ENCODE results near the gene PCDHGA12.
"Not testable (repeated sequence)": the region's sequence is repeated elsewhere in the genome, so short reads cannot be mapped to it uniquely, and the experiment has no call there.

The PCDHGA12 gene

GRCh38 chr5:141430332-141431113 is at the start of gene PCDHGA12:
Gene PCDHGA12 (plus strand): TSS chr5:141430507. CDS start chr5:141430760, 253 bp downstream.
- in situ Hi-C loops (cut with HindIII; ENCODE audit: low sequenced_read_pairs): no loop called here

DNA sequence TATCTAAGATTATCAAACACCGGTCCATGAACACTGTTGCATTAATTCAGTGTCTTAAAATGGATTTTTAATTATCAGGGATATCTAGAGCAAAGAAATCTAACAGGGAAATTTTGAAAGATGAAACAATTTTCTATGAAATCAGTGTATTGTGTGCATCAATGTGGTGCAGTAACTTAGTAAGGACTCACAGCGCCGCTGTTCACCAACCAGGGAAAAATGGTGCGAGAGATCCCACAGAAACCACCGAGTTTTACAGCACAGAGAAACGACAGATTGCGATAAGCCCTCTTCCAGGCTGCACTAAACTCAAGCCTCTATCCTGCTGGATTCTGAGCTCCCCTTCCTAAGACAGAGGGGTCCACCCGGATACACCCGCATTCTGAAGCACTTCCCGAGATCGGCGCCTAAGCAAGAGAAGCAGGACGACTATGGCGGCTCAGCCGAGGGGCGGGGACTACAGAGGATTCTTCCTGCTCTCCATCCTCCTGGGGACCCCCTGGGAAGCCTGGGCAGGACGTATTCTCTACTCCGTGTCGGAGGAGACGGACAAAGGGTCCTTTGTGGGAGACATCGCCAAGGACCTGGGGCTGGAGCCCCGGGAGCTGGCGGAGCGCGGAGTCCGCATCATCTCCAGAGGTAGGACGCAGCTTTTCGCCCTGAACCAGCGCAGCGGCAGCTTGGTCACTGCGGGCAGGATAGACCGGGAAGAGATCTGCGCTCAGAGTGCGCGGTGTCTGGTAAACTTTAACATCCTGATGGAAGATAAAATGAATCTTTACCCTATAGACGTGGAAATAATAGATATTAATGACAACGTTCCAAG is 47.6 kb upstream of the PCDHGA12 start, which contains the start of gene PCDHGA7:
PCDHGA7 (plus strand) TSS at position 274 of the 826 bp plus-strand sequence; CDS start at position 432, 158 bp downstream.
- in situ Hi-C loops (cut with HindIII; ENCODE audit: low sequenced_read_pairs): no loop called here

DNA sequence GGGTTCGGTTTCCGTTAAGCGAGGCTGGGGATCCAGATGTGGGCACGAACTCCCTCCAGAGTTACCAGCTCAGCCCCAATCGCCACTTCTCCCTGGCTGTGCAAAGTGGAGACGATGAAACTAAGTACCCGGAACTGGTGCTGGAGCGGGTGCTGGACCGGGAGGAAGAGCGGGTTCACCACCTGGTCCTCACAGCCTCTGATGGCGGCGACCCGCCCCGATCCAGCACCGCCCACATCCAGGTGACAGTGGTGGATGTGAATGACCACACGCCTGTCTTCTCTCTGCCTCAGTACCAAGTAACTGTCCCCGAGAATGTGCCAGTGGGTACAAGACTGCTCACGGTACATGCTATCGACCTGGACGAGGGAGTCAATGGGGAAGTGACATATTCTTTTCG is 47.0 kb upstream of the PCDHGA12 start:
- in situ Hi-C loops (cut with HindIII; ENCODE audit: low sequenced_read_pairs): no loop called here

- in situ Hi-C loops (cut with HindIII; ENCODE audit: low sequenced_read_pairs): no loop called here
Observed at GRCh38 chr5:141384471-141385267, 45.6 kb upstream of the PCDHGA12 start.

DNA sequence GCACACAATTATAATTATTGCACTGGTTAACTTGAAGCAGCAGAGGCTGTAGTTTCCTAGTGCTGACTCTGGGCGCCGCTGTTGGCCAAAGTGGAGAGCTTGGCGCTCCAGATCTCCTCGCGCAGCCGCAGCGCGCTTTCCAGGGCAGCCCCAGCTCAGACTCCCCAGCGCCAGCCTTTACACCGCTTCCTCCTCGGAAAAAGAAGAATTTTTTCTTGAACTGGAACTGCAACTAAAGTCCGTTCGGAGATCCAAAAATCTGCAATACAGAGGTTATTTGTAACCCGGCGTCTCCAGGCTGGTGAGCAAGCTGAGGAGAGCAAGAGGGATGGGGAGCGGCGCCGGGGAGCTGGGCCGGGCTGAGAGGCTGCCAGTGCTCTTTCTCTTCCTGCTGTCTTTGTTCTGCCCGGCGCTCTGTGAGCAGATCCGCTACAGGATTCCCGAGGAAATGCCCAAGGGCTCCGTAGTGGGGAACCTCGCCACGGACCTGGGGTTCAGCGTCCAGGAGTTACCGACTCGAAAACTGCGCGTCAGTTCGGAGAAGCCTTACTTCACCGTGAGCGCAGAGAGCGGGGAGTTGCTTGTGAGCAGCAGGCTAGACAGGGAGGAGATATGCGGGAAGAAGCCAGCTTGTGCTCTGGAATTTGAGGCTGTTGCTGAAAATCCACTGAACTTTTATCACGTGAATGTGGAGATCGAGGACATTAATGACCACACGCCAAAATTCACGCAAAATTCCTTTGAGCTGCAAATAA is 42.6 kb upstream of the PCDHGA12 start, which contains the start of gene PCDHGB4:
PCDHGB4 (plus strand) TSS at position 142 of the 755 bp plus-strand sequence; CDS start at position 329, 187 bp downstream.
- in situ Hi-C loops (cut with HindIII; ENCODE audit: low sequenced_read_pairs): not testable (repeated sequence)

GRCh38 chr5:141388661-141389060 is 41.6 kb upstream of the PCDHGA12 start:
- in situ Hi-C loops (cut with HindIII; ENCODE audit: low sequenced_read_pairs): no loop called here

DNA sequence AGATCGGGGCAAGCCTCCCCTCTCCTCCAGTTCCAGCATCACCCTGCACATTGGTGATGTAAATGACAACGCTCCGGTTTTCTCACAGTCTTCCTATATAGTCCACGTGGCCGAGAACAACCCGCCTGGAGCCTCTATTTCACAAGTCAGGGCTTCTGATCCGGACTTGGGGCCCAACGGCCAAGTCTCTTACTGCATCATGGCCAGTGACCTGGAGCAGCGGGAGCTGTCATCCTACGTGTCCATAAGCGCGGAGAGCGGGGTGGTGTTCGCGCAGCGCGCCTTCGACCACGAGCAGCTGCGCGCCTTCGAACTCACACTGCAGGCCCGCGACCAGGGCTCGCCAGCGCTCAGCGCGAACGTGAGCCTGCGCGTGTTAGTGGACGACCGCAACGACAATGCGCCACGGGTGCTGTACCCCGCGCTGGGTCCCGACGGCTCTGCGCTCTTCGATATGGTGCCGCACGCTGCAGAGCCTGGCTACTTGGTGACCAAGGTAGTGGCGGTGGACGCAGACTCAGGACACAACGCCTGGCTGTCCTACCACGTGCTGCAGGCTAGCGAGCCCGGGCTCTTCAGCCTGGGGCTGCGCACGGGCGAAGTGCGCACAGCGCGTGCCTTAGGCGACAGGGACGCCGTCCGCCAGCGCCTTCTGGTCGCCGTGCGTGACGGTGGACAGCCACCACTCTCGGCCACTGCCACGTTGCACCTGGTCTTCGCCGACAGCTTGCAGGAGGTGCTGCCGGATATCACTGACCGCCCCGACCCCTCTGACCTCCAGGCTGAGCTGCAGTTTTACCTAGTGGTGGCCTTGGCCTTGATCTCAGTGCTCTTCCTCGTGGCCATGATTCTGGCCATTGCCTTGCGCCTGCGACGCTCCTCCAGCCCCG is 40.9 kb upstream of the PCDHGA12 start:
- in situ Hi-C loops (cut with HindIII; ENCODE audit: low sequenced_read_pairs): no loop called here

GRCh38 chr5:141392429-141393198 is 37.7 kb upstream of the PCDHGA12 start, which contains the start of gene PCDHGA8:
Gene PCDHGA8 (plus strand): TSS chr5:141392633. CDS start chr5:141392814, 181 bp downstream.
- in situ Hi-C loops (cut with HindIII; ENCODE audit: low sequenced_read_pairs): no loop called here

DNA sequence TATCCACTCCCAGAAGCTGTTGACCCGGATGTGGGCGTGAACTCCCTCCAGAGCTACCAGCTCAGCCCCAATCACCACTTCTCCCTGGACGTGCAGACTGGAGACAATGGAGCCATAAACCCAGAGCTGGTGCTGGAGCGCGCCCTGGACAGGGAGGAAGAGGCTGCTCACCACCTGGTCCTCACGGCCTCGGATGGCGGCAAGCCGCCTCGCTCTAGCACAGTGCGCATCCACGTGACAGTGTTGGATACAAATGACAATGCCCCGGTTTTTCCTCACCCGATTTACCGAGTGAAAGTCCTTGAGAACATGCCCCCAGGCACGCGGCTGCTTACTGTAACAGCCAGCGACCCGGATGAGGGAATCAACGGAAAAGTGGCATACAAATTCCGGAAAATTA is 37.0 kb upstream of the PCDHGA12 start:
- in situ Hi-C loops (cut with HindIII; ENCODE audit: low sequenced_read_pairs): no loop called here

DNA sequence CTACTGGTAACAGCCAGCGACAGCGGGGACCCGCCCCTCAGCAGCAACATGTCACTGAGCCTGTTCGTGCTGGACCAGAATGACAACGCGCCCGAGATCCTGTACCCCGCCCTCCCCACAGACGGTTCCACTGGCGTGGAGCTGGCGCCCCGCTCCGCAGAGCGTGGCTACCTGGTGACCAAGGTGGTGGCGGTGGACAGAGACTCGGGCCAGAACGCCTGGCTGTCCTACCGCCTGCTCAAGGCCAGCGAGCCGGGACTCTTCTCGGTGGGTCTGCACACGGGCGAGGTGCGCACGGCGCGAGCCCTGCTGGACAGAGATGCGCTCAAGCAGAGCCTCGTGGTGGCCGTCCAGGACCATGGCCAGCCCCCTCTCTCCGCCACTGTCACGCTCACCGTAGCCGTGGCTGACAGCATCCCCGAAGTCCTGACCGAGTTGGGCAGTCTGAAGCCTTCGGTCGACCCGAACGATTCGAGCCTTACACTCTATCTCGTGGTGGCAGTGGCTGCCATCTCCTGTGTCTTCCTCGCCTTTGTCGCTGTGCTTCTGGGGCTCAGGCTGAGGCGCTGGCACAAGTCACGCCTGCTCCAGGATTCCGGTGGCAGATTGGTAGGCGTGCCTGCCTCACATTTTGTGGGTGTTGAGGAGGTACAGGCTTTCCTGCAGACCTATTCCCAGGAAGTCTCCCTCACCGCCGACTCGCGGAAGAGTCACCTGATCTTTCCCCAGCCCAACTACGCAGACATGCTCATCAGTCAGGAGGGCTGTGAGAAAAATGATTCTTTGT is 35.7 kb upstream of the PCDHGA12 start:
- in situ Hi-C loops (cut with HindIII; ENCODE audit: low sequenced_read_pairs): not testable (repeated sequence)

- in situ Hi-C loops (cut with HindIII; ENCODE audit: low sequenced_read_pairs): not testable (repeated sequence)
Observed at GRCh38 chr5:141397756-141398551, 32.4 kb upstream of the PCDHGA12 start, which contains the start of gene PCDHGB5. Gene PCDHGB5 (plus strand): TSS chr5:141397947. CDS start chr5:141398128, 181 bp downstream.

- in situ Hi-C loops (cut with HindIII; ENCODE audit: low sequenced_read_pairs): no loop called here
Observed at GRCh38 chr5:141398608-141399007, 31.7 kb upstream of the PCDHGA12 start.

DNA sequence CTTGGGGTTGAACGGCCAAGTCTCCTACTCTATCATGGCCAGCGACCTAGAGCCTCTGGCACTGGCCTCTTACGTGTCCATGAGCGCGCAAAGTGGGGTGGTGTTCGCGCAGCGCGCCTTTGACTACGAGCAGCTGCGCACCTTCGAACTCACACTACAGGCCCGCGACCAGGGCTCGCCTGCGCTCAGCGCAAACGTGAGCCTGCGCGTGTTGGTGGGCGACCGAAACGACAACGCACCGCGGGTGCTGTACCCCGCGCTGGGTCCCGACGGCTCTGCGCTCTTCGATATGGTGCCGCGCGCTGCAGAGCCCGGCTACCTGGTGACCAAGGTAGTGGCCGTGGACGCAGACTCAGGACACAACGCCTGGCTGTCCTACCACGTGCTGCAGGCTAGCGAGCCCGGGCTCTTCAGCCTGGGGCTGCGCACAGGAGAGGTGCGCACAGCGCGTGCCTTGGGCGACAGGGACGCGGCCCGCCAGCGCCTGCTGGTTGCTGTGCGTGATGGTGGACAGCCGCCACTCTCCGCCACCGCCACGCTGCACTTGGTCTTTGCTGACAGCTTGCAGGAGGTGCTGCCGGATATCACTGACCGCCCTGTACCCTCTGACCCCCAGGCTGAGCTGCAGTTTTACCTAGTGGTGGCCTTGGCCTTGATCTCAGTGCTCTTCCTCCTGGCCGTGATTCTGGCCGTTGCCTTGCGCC is 30.6 kb upstream of the PCDHGA12 start:
- in situ Hi-C loops (cut with HindIII; ENCODE audit: low sequenced_read_pairs): no loop called here

GRCh38 chr5:141402553-141403243 is 27.6 kb upstream of the PCDHGA12 start, which contains the start of gene PCDHGA9:
Gene PCDHGA9 (plus strand): TSS chr5:141402778. CDS start chr5:141402953, 175 bp downstream.
- in situ Hi-C loops (cut with HindIII; ENCODE audit: low sequenced_read_pairs): no loop called here

- in situ Hi-C loops (cut with HindIII; ENCODE audit: low sequenced_read_pairs): no loop called here
Observed at GRCh38 chr5:141403387-141403786, 26.9 kb upstream of the PCDHGA12 start.

Data from DLD1 (cell line).